Measurements from ENCODE around the gene KIAA0513.
A peak's percentile ranks its signal among the peaks of the same experiment; 100 is the strongest.
"Not testable (repeated sequence)": the region's sequence is repeated elsewhere in the genome, so short reads cannot be mapped to it uniquely, and the experiment has no call there.

The KIAA0513 gene

GRCh38 chr16:85114909-85115567 is 87.4 kb downstream of the KIAA0513 start:
- peak; percentile 87 to 88 for DNase-seq

GRCh38 chr16:85117418-85117817 is 89.8 kb downstream of the KIAA0513 start:
- no peak for DNase-seq

- no peak for DNase-seq
Observed at GRCh38 chr16:85120006-85120340, 92.4 kb downstream of the KIAA0513 start.

- DNase-seq = not testable (repeated sequence)
Observed at GRCh38 chr16:85123441-85123840, 95.8 kb downstream of the KIAA0513 start.

DNA sequence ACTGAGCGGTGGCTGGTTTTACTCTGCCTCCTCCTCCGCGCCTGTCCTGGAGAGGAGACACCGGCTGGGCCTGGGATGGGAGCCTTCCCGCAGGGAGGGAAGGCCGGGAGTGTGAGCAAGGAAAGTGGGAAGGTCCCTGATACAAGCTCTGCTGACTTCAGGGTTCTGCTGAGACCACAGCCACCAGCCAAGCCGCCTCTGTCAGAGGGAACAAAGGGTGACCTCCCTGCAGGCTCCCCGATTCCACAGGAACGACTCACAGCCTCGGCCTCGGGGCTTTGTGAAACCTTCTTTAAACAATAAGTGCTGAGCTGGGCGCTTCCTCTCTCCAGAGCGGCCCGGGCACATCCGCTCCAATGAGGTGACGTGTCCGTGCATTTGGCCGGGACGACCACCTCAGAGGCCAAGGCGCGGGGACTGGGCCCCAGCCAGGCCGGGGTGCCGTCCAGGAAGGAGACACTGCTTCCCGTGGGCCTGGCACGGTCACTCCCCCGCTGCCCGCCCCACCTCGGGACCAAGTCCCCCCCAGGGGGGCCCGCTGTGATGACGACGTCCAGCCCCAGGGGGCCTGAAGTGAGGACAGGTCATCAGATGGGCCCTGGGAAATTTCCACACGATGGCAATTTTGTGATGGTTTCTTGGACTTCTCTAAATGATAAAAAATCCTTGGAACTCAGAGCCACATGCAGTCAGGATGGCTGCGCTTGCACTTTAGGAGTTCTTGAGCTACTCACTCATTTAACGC is 96.5 kb downstream of the KIAA0513 start:
- no peak for DNase-seq

DNA sequence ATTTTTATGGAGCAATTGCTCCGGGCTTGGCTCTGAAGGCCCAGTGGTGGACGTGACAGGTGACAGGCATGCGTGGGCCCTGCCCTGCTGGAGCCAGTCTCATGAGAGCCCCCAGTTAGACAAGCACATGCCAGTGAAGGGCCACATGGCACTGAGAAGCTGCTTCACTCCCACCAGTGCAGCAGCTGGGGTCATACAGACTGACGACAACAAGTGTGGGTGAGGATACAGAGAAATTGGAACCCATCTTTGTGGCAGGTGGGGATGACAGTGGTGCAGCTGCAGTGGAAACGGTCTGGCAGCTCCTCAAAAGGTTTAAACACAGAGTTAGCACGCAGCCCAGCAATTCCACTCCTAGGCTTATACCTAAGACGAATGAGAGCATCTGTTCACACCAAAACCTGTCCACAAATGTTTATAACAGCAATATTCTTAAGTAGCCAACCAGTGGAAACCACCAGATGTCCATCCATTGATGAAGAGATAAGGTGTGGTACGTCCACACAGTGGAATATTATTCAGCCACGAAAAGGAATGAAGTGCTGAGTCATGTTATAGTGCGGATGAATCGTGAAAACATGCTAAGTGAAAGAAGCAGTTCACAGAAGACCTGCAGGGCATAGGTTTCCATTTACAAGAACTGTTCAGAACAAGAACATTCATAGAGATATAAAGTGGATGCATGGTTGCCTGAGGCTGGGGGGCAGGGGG is 97.2 kb downstream of the KIAA0513 start:
- DNase-seq = no peak

GRCh38 chr16:85125570-85126393 is 98.2 kb downstream of the KIAA0513 start:
- DNase-seq = no peak

- DNase-seq = no peak
Observed at GRCh38 chr16:85126394-85126704, 98.8 kb downstream of the KIAA0513 start.

DNA sequence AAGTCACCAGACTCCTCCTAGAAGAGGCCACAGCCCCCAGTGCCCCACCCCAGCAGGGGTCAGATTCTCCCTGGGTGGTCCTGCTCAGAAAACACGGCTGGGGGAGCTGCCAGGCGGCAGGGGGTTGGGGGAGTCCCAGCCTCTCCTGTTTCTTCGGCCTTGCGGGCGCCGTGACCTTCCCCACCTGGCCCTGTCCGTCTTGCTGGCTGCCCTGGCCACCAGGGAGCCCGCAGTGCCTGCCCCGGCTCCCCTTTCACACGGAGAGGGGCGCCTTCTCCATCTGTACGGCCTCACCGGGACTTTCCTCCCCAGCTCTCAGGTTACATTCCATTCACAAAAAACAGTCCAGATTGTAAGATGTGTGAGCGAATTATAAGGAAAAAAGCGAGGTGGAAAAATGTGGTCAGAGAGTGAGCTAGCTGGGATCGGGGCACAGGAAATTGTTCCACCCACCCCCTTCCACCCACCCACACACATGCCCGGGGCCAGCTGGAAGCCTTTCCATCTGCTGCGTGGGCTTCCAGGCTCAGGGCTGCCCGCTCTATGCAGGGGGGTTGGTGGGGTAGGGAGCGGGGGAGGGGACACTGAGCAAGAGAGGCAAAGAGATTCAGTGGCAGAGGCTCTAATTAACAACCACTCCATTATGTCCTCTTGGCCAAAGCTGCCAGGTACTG is 99.2 kb downstream of the KIAA0513 start:
- DNase-seq = peak; percentile 14 to 69

DNA sequence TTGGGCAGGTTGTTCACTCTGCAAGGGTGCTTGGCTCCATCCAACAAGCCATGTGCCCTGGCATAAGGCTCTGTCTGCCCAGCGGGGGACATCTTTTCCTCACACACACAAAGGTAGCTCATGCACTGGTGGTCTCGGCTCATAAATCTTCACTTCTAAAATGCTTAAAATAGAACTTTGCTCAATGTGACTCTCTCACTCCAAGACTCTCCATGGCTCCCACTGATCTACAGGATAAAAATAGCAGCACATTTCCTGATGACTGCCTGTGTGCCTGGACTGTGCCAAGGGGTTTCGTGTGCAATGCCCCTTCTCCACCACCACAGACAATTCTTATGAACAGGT is 99.8 kb downstream of the KIAA0513 start:
- no peak for DNase-seq

GRCh38 chr16:85128079-85128837 is 100.7 kb downstream of the KIAA0513 start:
- DNase-seq = no peak

GRCh38 chr16:85129876-85130704 is 102.5 kb downstream of the KIAA0513 start:
- no peak for DNase-seq

- DNase-seq = no peak
Observed at GRCh38 chr16:85130705-85131028, 103.1 kb downstream of the KIAA0513 start.

DNA sequence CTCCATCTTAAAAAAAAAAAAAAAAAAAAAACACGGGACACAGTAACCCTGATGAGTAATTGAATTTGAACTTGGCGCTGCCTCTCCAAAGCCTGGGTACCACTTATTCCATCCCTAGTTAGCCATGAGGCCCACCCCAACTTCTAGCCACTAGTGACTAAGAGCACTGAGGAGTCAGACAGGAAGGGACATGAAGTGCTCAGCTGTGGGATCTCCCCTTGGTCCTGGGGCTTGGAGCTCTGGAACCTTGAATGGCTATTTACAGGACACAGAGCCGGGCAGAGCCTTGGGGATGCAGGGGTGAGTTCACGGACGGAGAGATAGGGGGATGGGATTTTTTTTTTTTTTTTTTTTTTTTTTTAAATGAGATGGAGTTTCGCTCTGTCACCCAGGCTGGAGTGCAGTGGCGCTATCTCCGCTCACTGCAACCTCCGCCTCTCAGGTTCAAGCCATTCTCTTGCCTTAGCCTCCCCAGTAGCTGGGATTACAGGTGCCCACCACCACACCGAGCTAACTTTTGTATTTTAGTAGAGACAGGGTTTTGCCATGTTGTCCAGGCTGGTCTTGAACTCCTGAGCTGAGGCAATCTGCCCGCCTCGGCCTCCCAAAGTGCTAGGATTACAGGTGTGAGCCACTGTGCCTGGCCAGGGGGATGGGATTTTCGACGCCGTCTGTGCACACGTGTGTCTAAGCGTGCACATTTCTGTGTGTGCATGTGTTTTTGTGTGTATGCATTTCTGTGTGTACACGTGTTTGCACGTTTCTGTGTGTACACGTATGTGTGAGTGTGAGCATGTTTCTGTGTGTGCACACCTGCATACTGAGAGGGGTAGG is 105.1 kb downstream of the KIAA0513 start:
- no peak for DNase-seq

- DNase-seq = no peak
Observed at GRCh38 chr16:85133290-85133599, 105.7 kb downstream of the KIAA0513 start.

DNA sequence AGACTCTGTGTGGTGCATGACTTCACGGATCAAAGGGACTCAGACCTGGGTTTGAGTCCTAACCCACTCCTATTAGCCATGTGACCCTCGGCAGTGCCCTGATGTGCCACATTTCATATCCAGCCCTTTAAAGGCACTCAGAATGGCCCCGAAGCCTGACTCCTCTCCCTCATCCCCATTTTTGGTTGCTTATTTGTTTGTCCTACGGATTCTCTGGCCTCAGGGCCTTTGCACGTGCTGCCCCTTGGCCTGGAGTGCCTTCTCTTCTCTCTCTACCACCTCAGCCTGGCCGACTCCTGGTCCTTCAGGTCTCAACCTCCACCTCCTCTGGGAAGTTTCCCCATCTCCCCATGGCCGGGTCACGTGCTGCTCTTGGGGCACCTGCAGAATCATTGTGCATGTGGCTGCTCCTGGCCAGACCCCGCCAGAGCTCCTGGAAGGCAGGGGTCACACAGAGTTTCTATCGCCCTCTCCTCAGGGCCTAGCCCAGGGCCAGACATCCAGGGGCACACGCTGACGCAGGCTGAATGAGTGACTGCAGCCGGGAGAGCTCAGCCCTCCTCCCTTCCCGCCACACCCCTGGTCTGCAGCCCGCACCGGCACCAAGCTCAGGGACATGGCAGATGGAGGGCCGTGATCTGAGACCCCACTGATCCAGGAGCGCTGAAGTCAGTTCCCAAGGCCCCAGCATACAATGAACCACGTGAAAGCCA is 106.6 kb downstream of the KIAA0513 start:
- DNase-seq = no peak

DNA sequence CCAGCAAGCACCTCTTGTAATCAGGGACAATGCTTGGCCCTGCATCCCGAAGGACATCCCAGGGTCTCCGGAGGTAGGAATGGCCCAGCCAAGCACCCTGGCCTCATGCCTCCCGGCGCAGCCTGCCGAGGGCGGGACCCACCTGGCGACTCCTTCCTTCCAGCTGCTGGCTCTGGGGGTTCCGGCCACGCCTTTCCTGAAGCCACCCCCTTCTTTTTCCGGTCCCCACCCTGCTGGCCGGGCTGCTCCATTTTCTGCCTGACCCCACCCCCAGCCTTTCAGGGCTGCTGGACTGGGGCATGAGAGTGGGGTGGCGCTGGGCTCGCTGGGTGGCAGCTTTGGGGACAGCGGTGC is 107.2 kb downstream of the KIAA0513 start:
- no peak for DNase-seq

GRCh38 chr16:85136213-85136701 is 108.7 kb downstream of the KIAA0513 start:
- DNase-seq = peak; percentile 96

DNA sequence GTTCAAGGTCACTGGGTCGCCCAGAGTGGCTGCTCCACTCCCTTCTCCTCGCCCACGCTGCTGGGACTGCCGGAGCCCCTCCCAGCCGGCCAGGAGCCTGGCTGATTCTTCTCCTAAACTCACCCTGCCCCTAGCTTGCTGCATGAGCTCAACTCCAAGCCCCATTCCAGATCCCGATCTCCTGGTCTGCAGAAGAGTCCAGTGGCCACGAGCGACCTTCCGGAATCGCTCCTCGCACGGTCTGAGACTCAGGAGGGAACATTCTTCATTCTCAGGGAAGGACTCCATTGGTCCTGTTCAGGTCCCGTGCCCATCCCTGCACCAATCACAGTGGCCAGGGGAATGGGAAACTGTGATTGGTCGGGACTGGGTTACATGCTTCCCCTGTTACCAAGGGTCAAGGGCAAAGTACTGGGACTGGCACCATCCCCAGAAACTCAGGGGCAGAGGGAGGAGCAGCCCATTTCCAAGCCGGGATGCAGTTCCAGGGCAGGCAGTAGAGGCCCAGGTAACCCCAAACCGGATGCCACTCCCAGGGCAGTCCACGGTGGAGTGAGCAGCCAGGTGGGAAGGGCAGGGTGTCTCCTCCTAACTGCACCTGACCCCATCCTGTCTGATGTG is 109.2 kb downstream of the KIAA0513 start:
- DNase-seq = peak; percentile 85 to 87

Data from inflammatory macrophage (primary cell).